H9 (cell line): Measurements from ENCODE around the gene FEM1C. TPM values are rescaled to one million over a fixed set of nuclear protein-coding genes. Genes with fewer than 3 reads are reported as not detected.

ENCODE experiments used
- DNase-seq: peaks from one replicate; pipeline ENCODE4 v3.0.0-alpha.2; 2017
- H2AFZ ChIP-seq: one replicate; pipeline ENCODE4 v1.6.1; 2013; ENCODE audit warnings: mild to moderate bottlenecking, low read length, control low read depth, moderate library complexity
- H2AK5ac ChIP-seq: 2 replicates; pipeline ENCODE4 v1.6.1; 2013; ENCODE audit warnings: low read length, control low read depth, mixed read lengths; ENCODE audit not compliant: insufficient read length
- H2BK120ac ChIP-seq: one replicate; pipeline ENCODE4 v1.6.1; 2013; ENCODE audit warnings: low read depth, mild to moderate bottlenecking, low read length, control low read depth, inconsistent platforms; ENCODE audit not compliant: poor library complexity, severe bottlenecking
- H2BK12ac ChIP-seq: 2 replicates; pipeline ENCODE4 v1.6.1; 2013; ENCODE audit warnings: low read length, control low read depth, mixed read lengths, low read depth; ENCODE audit not compliant: insufficient read length
- H2BK15ac ChIP-seq: 2 replicates; pipeline ENCODE4 v1.6.1; 2013; ENCODE audit warnings: low read depth, low read length, control low read depth
- H2BK20ac ChIP-seq: one replicate; pipeline ENCODE4 v1.6.1; 2013; ENCODE audit warnings: low read depth, mild to moderate bottlenecking, low read length, control low read depth, inconsistent platforms; ENCODE audit not compliant: poor library complexity, severe bottlenecking
- H2BK5ac ChIP-seq: 2 replicates; pipeline ENCODE4 v1.6.1; 2013; ENCODE audit warnings: low read length, control low read depth, mixed read lengths; ENCODE audit not compliant: insufficient read length
- H3K14ac ChIP-seq: 2 replicates; pipeline ENCODE4 v1.6.1; 2013; ENCODE audit warnings: low read length, control low read depth; ENCODE audit not compliant: insufficient read depth
- H3K18ac ChIP-seq: 2 replicates; pipeline ENCODE4 v1.6.1; 2013; ENCODE audit warnings: low read depth, mild to moderate bottlenecking, mixed read lengths, low read length, control low read depth; ENCODE audit not compliant: insufficient read length
- H3K23ac ChIP-seq: 2 replicates; pipeline ENCODE4 v1.6.1; 2013; ENCODE audit warnings: low read length, control low read depth, mixed read lengths, low read depth; ENCODE audit not compliant: insufficient read length
- H3K23me2 ChIP-seq: 2 replicates; pipeline ENCODE4 v1.6.1; 2013; ENCODE audit warnings: low read depth, mild to moderate bottlenecking, mixed read lengths, low read length, control low read depth; ENCODE audit not compliant: insufficient read length, poor library complexity, severe bottlenecking
- H3K27ac ChIP-seq: 2 replicates; pipeline ENCODE4 v1.5.1; 2013; ENCODE audit warnings: low read length, control low read depth, mixed read lengths, low read depth; ENCODE audit not compliant: insufficient read length
- H3K27me3 ChIP-seq: 2 replicates; pipeline ENCODE4 v1.6.1; 2013; ENCODE audit warnings: low read length, control low read depth, inconsistent platforms; ENCODE audit not compliant: insufficient read depth
- H3K4ac ChIP-seq: 2 replicates; pipeline ENCODE4 v1.6.1; 2013; ENCODE audit warnings: low read depth, mild to moderate bottlenecking, control low read depth, inconsistent platforms, low read length, moderate library complexity
- H3K4me1 ChIP-seq: 2 replicates; pipeline ENCODE4 v1.6.1; 2013; ENCODE audit warnings: low read length, control low read depth, inconsistent platforms; ENCODE audit not compliant: insufficient read depth
- H3K4me2 ChIP-seq: 2 replicates; pipeline ENCODE4 v1.6.1; 2013; ENCODE audit warnings: low read length, control low read depth, mixed read lengths; ENCODE audit not compliant: insufficient read length, insufficient read depth
- H3K56ac ChIP-seq: 2 replicates; pipeline ENCODE4 v1.6.1; 2013; ENCODE audit warnings: low read depth, mild to moderate bottlenecking, mixed read lengths, low read length, control low read depth; ENCODE audit not compliant: insufficient read length
- H3K79me1 ChIP-seq: 2 replicates; pipeline ENCODE4 v1.6.1; 2013; ENCODE audit warnings: low read depth, mild to moderate bottlenecking, moderate library complexity, low read length, control low read depth, inconsistent platforms; ENCODE audit not compliant: insufficient read depth, poor library complexity, severe bottlenecking
- H3K79me2 ChIP-seq: 2 replicates; pipeline ENCODE4 v1.6.1; 2013; ENCODE audit warnings: low read length, control low read depth, inconsistent platforms; ENCODE audit not compliant: insufficient read depth
- H3K9ac ChIP-seq: 2 replicates; pipeline ENCODE4 v1.6.1; 2013; ENCODE audit warnings: low read length, control low read depth, mixed read lengths; ENCODE audit not compliant: insufficient read length; ENCODE audit errors: extremely low read depth
- H3K9me3 ChIP-seq: one replicate; pipeline ENCODE4 v1.6.1; 2013; ENCODE audit warnings: low read depth, low read length, inconsistent platforms; ENCODE audit not compliant: control insufficient read depth
- H3T11ph ChIP-seq: one replicate; pipeline ENCODE4 v1.6.1; 2013; ENCODE audit warnings: mild to moderate bottlenecking, low read length, control low read depth, inconsistent platforms
- H4K20me1 ChIP-seq: one replicate; pipeline ENCODE4 v1.6.1; 2013; ENCODE audit not compliant: control insufficient read depth, insufficient read length, insufficient read depth
- H4K5ac ChIP-seq: 2 replicates; pipeline ENCODE4 v1.6.1; 2013; ENCODE audit warnings: low read depth, mild to moderate bottlenecking, mixed read lengths, low read length, control low read depth; ENCODE audit not compliant: insufficient read length
- H4K8ac ChIP-seq: replicated peaks from 2 replicates; pipeline ENCODE4 v1.6.1; 2013; ENCODE audit warnings: low read length, control low read depth, mixed read lengths, low read depth; ENCODE audit not compliant: insufficient read length
- H4K91ac ChIP-seq: 2 replicates; pipeline ENCODE4 v1.6.1; 2013; ENCODE audit warnings: low read depth, mild to moderate bottlenecking, moderate library complexity, mixed read lengths, low read length, control low read depth; ENCODE audit not compliant: insufficient read length
- H3K27ac Mint-ChIP-seq, 3 experiments: 2 replicates in 2 of 3; 3 replicates in 1 of 3; pipeline ENCODE4 v1.8.0; 2020 to 2021; ENCODE audit warnings: mixed read lengths in 3 of 3, mild to moderate bottlenecking in 1 of 3, moderate library complexity in 1 of 3
- H3K27me3 Mint-ChIP-seq: 2 replicates; pipeline ENCODE4 v1.8.0; 2021; ENCODE audit warnings: low read depth, mild to moderate bottlenecking, moderate library complexity, mixed read lengths
- H3K36me3 Mint-ChIP-seq, 3 experiments: 2 replicates in 2 of 3; 3 replicates in 1 of 3; pipeline ENCODE4 v1.8.0; 2020 to 2021; ENCODE audit warnings: low read depth in 3 of 3, mixed read lengths in 3 of 3; ENCODE audit not compliant: insufficient read depth in 1 of 3
- H3K4me1 Mint-ChIP-seq, 2 experiments: 2 replicates each; pipeline ENCODE4 v1.8.0; 2020; ENCODE audit warnings: mixed read lengths in 2 of 2
- H3K4me3 Mint-ChIP-seq, 2 experiments: 2 replicates in 1 of 2; 3 replicates in 1 of 2; pipeline ENCODE4 v1.8.0; 2020 to 2021; ENCODE audit warnings: mild to moderate bottlenecking in 2 of 2, mixed read lengths in 2 of 2, moderate library complexity in 1 of 2
- H3K9me3 Mint-ChIP-seq, 2 experiments: 2 replicates in 1 of 2; 3 replicates in 1 of 2; pipeline ENCODE4 v1.8.0; 2020; ENCODE audit warnings: mild to moderate bottlenecking in 2 of 2, mixed read lengths in 2 of 2, moderate library complexity in 1 of 2
- WGBS: extraction: QIAGEN DNeasy Blood & Tissue Kit; methylation state at CpG from one replicate; pipeline ENCODE4 v1.1.7; 2013; ENCODE audit warnings: missing lambda C conversion rate, low lambda C conversion rate, mixed read lengths; ENCODE audit not compliant: insufficient read length; ENCODE audit errors: extremely low coverage; 5-methylcytosine and 5-hydroxymethylcytosine counted together
- total RNA-seq: library from RNA; stranded (reverse); gene quantifications from 2 replicates; pipeline ENCODE4 v1.2.1, GENCODE V29; 2021
- TF ChIP-seq, protein P1 (sequence below): fragments of 200-600 bp; sonication (generic); conservative IDR thresholded peaks from 3 replicates; pipeline ENCODE4 v1.8.0; 2021; ENCODE audit warnings: antibody characterized with exemption, mild to moderate bottlenecking

FEM1C gene
- total RNA-seq, 1 experiment from 2014 or later, result 15.2 TPM

GRCh38 chr5:115514220-115514619, 30.4 kb downstream of the FEM1C start:
- H3K9ac ChIP-seq, result no peak overlapping the region
- H3K36me3 Mint-ChIP-seq, result no peaks in the 10 kb centered on the region; a peak in 1 of 7 replicates
- no peak overlapping the region for H2BK15ac ChIP-seq
- H3K27ac ChIP-seq, result no peak overlapping the region
- H2BK5ac ChIP-seq, result no peak overlapping the region
- no peaks in the 10 kb centered on the region for H3K23me2 ChIP-seq
- no peak overlapping the region for H2BK12ac ChIP-seq
- no peak overlapping the region for H3K14ac ChIP-seq
- H3K9me3 Mint-ChIP-seq, result no peaks in the 10 kb centered on the region; a peak in 1 of 5 replicates
- H3K4me1 ChIP-seq, result no peaks in the 10 kb centered on the region
- H2AFZ ChIP-seq, result no peak overlapping the region
- H3K79me1 ChIP-seq, result no peaks in the 10 kb centered on the region
- H3K4me1 Mint-ChIP-seq, result no peaks in the 10 kb centered on the region
- no peak overlapping the region for H4K8ac ChIP-seq
- H3K18ac ChIP-seq, result no peak overlapping the region
- no peak overlapping the region for H4K5ac ChIP-seq
- no peaks in the 10 kb centered on the region for H3K9me3 ChIP-seq
- H3K27ac Mint-ChIP-seq, result peak overlapping the region in 1 of 3 experiments; percentile 24; a peak in 1 of 7 replicates
- no peak overlapping the region for H2BK20ac ChIP-seq
- H3K27me3 ChIP-seq, result no peaks in the 10 kb centered on the region
- no peak overlapping the region for H4K91ac ChIP-seq
- no peak overlapping the region for H3K4me3 Mint-ChIP-seq
- no peak overlapping the region for H3K56ac ChIP-seq
- TF ChIP-seq, protein P1, sequence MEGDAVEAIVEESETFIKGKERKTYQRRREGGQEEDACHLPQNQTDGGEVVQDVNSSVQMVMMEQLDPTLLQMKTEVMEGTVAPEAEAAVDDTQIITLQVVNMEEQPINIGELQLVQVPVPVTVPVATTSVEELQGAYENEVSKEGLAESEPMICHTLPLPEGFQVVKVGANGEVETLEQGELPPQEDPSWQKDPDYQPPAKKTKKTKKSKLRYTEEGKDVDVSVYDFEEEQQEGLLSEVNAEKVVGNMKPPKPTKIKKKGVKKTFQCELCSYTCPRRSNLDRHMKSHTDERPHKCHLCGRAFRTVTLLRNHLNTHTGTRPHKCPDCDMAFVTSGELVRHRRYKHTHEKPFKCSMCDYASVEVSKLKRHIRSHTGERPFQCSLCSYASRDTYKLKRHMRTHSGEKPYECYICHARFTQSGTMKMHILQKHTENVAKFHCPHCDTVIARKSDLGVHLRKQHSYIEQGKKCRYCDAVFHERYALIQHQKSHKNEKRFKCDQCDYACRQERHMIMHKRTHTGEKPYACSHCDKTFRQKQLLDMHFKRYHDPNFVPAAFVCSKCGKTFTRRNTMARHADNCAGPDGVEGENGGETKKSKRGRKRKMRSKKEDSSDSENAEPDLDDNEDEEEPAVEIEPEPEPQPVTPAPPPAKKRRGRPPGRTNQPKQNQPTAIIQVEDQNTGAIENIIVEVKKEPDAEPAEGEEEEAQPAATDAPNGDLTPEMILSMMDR, result no peak
- no peaks in the 10 kb centered on the region for H4K20me1 ChIP-seq
- H3K4me2 ChIP-seq, result no peak overlapping the region
- no peak overlapping the region for H3K4ac ChIP-seq
- no peak overlapping the region for H3K23ac ChIP-seq
- H3K79me2 ChIP-seq, result no peaks in the 10 kb centered on the region
- no peak for DNase-seq
- no peak overlapping the region for H3T11ph ChIP-seq
- H2BK120ac ChIP-seq, result no peak overlapping the region
- H2AK5ac ChIP-seq, result no peak overlapping the region
- H3K27me3 Mint-ChIP-seq, result no peaks in the 10 kb centered on the region
- WGBS, result no CpG with 5 or more reads among the region's 5 CpGs
